Stimulated activated CD4-positive, alpha-beta T cell treated with anti-CD3 and anti-CD28 coated beads, Interleukin-15, amount 100 ng/mL, for 24 hours (primary cell): ENCODE measurements around the gene RNASEL.
A peak's percentile ranks its signal among the peaks of the same experiment; 100 is the strongest.
"Not testable (repeated sequence)": the region's sequence is repeated elsewhere in the genome, so short reads cannot be mapped to it uniquely, and the experiment has no call there.

ENCODE experiments used
- DNase-seq: peaks from one replicate; pipeline ENCODE4 v3.0.0-alpha.2; 2020

The RNASEL gene

GRCh38 chr1:182588500-182589396, at the start of gene RNASEL:
TSS of gene RNASEL (minus strand) at chr1:182589256. CDS start at chr1:182586806, 2,450 bp downstream.
- DNase-seq: peak; percentile 77

GRCh38 chr1:182637769-182638168, 48.7 kb upstream of the RNASEL start:
- DNase-seq: no peak

- no peak for DNase-seq
These were observed 46.8 kb upstream of the RNASEL start for GRCh38 chr1:182635871-182636270.

- DNase-seq: no peak
These were observed 45.4 kb upstream of the RNASEL start for GRCh38 chr1:182634306-182635072.

GRCh38 chr1:182633657-182634281, 44.7 kb upstream of the RNASEL start:
- DNase-seq: no peak

GRCh38 chr1:182633031-182633430, 44.0 kb upstream of the RNASEL start:
- DNase-seq: no peak

GRCh38 chr1:182632441-182632857, 43.4 kb upstream of the RNASEL start:
- DNase-seq: not testable (repeated sequence)

GRCh38 chr1:182631954-182632353, 42.9 kb upstream of the RNASEL start:
- DNase-seq: no peak

GRCh38 chr1:182631053-182631677, 42.1 kb upstream of the RNASEL start:
- no peak for DNase-seq

GRCh38 chr1:182630586-182630985, 41.5 kb upstream of the RNASEL start:
- DNase-seq: no peak

GRCh38 chr1:182629499-182630096, 40.5 kb upstream of the RNASEL start:
- peak; percentile 79 for DNase-seq

GRCh38 chr1:182629080-182629479, 40.0 kb upstream of the RNASEL start:
- DNase-seq: no peak

GRCh38 chr1:182628657-182629056, 39.6 kb upstream of the RNASEL start:
- DNase-seq: no peak

- DNase-seq: no peak
These were observed 38.6 kb upstream of the RNASEL start for GRCh38 chr1:182627622-182628021.

GRCh38 chr1:182626527-182626926, 37.5 kb upstream of the RNASEL start:
- no peak for DNase-seq

GRCh38 chr1:182625719-182626504, 36.9 kb upstream of the RNASEL start:
- DNase-seq: no peak

GRCh38 chr1:182625024-182625423, 36.0 kb upstream of the RNASEL start:
- no peak for DNase-seq

GRCh38 chr1:182624577-182624976, 35.5 kb upstream of the RNASEL start:
- DNase-seq: no peak

GRCh38 chr1:182622901-182623528, 34.0 kb upstream of the RNASEL start:
- DNase-seq: no peak

- no peak for DNase-seq
These were observed 32.9 kb upstream of the RNASEL start for GRCh38 chr1:182621906-182622305.

GRCh38 chr1:182620924-182621585, 32.0 kb upstream of the RNASEL start:
- no peak for DNase-seq
